ENCODE results near the gene KAT8.

The KAT8 gene

GRCh38 chr16:31117384-31118222, at the start of gene KAT8:
KAT8 (plus strand) TSS chr16:31117664; CDS start chr16:31117682, 18 bp downstream.
- peak; percentile 99 for DNase-seq

- peak; percentile 72 for DNase-seq
Observed at GRCh38 chr16:31071861-31072260, 45.6 kb upstream of the KAT8 start.

- DNase-seq, result no peak
Observed at GRCh38 chr16:31072540-31073141, 44.8 kb upstream of the KAT8 start.

GRCh38 chr16:31073142-31073969, 44.1 kb upstream of the KAT8 start:
- peak; percentile 98 for DNase-seq

GRCh38 chr16:31073970-31074813, 43.3 kb upstream of the KAT8 start, which contains the start of the genes ZNF646 and ZNF668:
ZNF646 (plus strand) TSS chr16:31074422; CDS start chr16:31076325, 1,903 bp downstream.
ZNF668 (minus strand) TSS chr16:31074240; CDS start chr16:31064459, 9,781 bp downstream.
- peak; percentile 99 for DNase-seq

- DNase-seq, result no peak
Observed at GRCh38 chr16:31074814-31075183, 42.7 kb upstream of the KAT8 start.

- DNase-seq, result no peak
Observed at GRCh38 chr16:31076319-31076718, 41.1 kb upstream of the KAT8 start.

GRCh38 chr16:31077024-31077423, 40.4 kb upstream of the KAT8 start:
- DNase-seq, result no peak

- DNase-seq, result no peak
Observed at GRCh38 chr16:31077592-31078396, 39.7 kb upstream of the KAT8 start.

- no peak for DNase-seq
Observed at GRCh38 chr16:31078597-31079341, 38.7 kb upstream of the KAT8 start.

GRCh38 chr16:31079342-31079944, 38.0 kb upstream of the KAT8 start:
- no peak for DNase-seq

- no peak for DNase-seq
Observed at GRCh38 chr16:31080035-31080629, 37.3 kb upstream of the KAT8 start.

- DNase-seq, result no peak
Observed at GRCh38 chr16:31080756-31081419, 36.6 kb upstream of the KAT8 start.

GRCh38 chr16:31081428-31082351, 35.8 kb upstream of the KAT8 start:
- DNase-seq, result no peak

GRCh38 chr16:31082368-31083045, 35.0 kb upstream of the KAT8 start:
- DNase-seq, result no peak

GRCh38 chr16:31083081-31083480, 34.4 kb upstream of the KAT8 start:
- no peak for DNase-seq

- DNase-seq, result no peak
Observed at GRCh38 chr16:31083556-31083955, 33.9 kb upstream of the KAT8 start.

Measured in eye (tissue), 1 donor.